Osteoblast (primary cell): ENCODE results near the gene ME3. TPM values are rescaled to one million over a fixed set of nuclear protein-coding genes. Genes with fewer than 3 reads are reported as not detected.

Experiments used
- DNase-seq: peaks from one replicate; pipeline ENCODE4 v3.0.0; 2011; ENCODE audit warnings: low spot score, mixed read lengths; ENCODE audit not compliant: insufficient read length; ENCODE audit errors: missing footprints
- H2AFZ ChIP-seq: 2 replicates; pipeline ENCODE4 v1.6.0; 2011; ENCODE audit warnings: mild to moderate bottlenecking, low read length
- H3K27ac ChIP-seq: 2 replicates; pipeline ENCODE4 v1.5.1; 2011; ENCODE audit warnings: mild to moderate bottlenecking, low read depth, low read length, moderate library complexity
- H3K27me3 ChIP-seq: 2 replicates; pipeline ENCODE4 v1.6.0; 2012; ENCODE audit warnings: mild to moderate bottlenecking, control low read depth, inconsistent platforms, low read length, moderate library complexity; ENCODE audit not compliant: insufficient read depth
- H3K36me3 ChIP-seq: 2 replicates; pipeline ENCODE4 v1.5.1; 2011; ENCODE audit warnings: mild to moderate bottlenecking, low read length, control low read depth, moderate library complexity; ENCODE audit not compliant: insufficient read depth
- H3K4me1 ChIP-seq: 2 replicates; pipeline ENCODE4 v1.5.1; 2011; ENCODE audit warnings: mild to moderate bottlenecking, low read length, control low read depth, moderate library complexity; ENCODE audit not compliant: insufficient read depth
- H3K4me2 ChIP-seq: 2 replicates; pipeline ENCODE4 v1.6.0; 2011; ENCODE audit warnings: mild to moderate bottlenecking, low read length; ENCODE audit not compliant: insufficient read depth
- H3K4me3 ChIP-seq: fragments of 200-600 bp; sonication (generic); 3 replicates; pipeline ENCODE4 v1.5.1; 2012; ENCODE audit warnings: mild to moderate bottlenecking, low read length, inconsistent platforms; ENCODE audit not compliant: insufficient read depth
- H3K79me2 ChIP-seq: 2 replicates; pipeline ENCODE4 v1.6.0; 2012; ENCODE audit warnings: mild to moderate bottlenecking, low read length, control low read depth, inconsistent platforms; ENCODE audit not compliant: insufficient read depth
- H3K9me3 ChIP-seq: 2 replicates; pipeline ENCODE4 v1.5.1; 2011; ENCODE audit warnings: low read depth, low read length, control low read depth
- H4K20me1 ChIP-seq: 2 replicates; pipeline ENCODE4 v1.6.0; 2012; ENCODE audit warnings: mild to moderate bottlenecking, low read length, control low read depth; ENCODE audit not compliant: insufficient read depth
- total RNA-seq: library from RNA; depleted of rRNA; stranded (reverse); fragments of >200 nt; gene quantifications from 2 replicates; pipeline ENCODE4 v1.2.3, GENCODE V29; 2012
- TF ChIP-seq, protein P1 (sequence below): IDR thresholded peaks from 2 replicates; pipeline ENCODE4 v1.5.1; 2011; ENCODE audit warnings: mild to moderate bottlenecking, low read depth, low read length, moderate library complexity; ENCODE audit errors: extremely low read depth

ME3 gene
- 70.9 and 73.4 TPM in 2 replicates for total RNA-seq

GRCh38 chr11:86672007-86672621, at the start of gene ME3:
Gene ME3 (minus strand): TSS chr11:86672616.
- H4K20me1 ChIP-seq: no peaks in the 10 kb centered on the region
- no peaks in the 10 kb centered on the region for H3K36me3 ChIP-seq
- H3K9me3 ChIP-seq: no peaks in the 10 kb centered on the region
- H3K79me2 ChIP-seq: peaks cover 2% of the 10 kb centered on the region
- DNase-seq: peak; percentile 92
- H3K27me3 ChIP-seq: no peaks in the 10 kb centered on the region
- H3K4me1 ChIP-seq: peaks cover 31% of the 10 kb centered on the region
- TF ChIP-seq, protein P1, sequence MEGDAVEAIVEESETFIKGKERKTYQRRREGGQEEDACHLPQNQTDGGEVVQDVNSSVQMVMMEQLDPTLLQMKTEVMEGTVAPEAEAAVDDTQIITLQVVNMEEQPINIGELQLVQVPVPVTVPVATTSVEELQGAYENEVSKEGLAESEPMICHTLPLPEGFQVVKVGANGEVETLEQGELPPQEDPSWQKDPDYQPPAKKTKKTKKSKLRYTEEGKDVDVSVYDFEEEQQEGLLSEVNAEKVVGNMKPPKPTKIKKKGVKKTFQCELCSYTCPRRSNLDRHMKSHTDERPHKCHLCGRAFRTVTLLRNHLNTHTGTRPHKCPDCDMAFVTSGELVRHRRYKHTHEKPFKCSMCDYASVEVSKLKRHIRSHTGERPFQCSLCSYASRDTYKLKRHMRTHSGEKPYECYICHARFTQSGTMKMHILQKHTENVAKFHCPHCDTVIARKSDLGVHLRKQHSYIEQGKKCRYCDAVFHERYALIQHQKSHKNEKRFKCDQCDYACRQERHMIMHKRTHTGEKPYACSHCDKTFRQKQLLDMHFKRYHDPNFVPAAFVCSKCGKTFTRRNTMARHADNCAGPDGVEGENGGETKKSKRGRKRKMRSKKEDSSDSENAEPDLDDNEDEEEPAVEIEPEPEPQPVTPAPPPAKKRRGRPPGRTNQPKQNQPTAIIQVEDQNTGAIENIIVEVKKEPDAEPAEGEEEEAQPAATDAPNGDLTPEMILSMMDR: no peak
- peak within 1 kb of the TSS; percentile 75 for H3K27ac ChIP-seq
- peak within 1 kb of the TSS; percentile 84 for H3K4me3 ChIP-seq
- peak within 1 kb of the TSS; percentile 88 for H3K4me2 ChIP-seq
- H2AFZ ChIP-seq: peak within 1 kb of the TSS; percentile 50

DNA sequence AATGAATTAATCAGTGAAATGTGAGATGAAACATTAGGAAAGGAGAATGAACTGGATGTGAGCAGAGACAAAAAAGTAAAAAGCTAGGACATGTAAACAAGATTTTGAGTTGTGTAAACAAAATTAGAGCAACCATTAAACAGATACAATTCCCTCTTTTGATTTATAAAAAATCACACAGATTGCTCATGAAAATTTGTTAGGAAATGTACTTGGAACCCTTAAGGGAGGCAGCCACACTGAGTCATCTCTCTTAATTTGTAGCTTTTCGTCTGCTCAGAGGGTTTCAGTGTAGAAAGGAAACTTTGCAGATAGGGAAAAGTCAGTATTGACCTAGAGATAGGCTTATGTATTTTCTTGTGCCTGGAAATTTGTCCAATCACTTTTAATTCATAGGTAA, 49.6 kb upstream of the ME3 start:
- Histone ChIP-seq H3K79me2 (no peaks in the 10 kb centered on the region), H3K27me3 (no peaks in the 10 kb centered on the region), H3K27ac (peak overlapping the region; percentile 75), H2AFZ (peak overlapping the region; percentile 5), H3K4me2 (peak overlapping the region; percentile 33), H3K4me1 (peaks cover 40% of the 10 kb centered on the region), H3K4me3 (no peak overlapping the region), H3K36me3 (no peaks in the 10 kb centered on the region), H3K9me3 (no peaks in the 10 kb centered on the region), H4K20me1 (no peaks in the 10 kb centered on the region)
- TF ChIP-seq, protein P1: no peak
- no peak for DNase-seq

DNA sequence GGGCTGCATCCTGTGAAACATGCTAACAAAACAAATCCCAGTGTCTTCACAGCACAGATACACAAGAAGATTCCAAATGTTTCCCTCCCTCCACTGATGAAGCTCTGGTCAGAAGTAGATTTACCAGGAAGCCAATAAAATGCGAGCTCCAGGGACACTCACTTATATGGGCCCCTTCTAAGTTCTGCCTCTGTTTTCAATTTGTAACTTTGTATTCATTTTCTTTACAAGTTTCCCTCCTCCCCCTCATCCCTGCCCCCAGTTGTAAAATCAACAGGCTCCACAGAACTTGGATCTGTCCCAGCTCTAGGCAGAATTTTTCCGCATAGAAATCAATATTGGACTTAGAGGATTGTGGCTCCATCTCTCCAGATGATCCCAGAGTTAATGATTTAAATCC, 48.1 kb upstream of the ME3 start:
- Histone ChIP-seq H3K4me3 (no peak overlapping the region), H3K9me3 (no peaks in the 10 kb centered on the region), H2AFZ (no peak overlapping the region), H3K4me2 (peak overlapping the region; percentile 45), H3K79me2 (no peaks in the 10 kb centered on the region), H4K20me1 (no peaks in the 10 kb centered on the region), H3K4me1 (peaks cover 35% of the 10 kb centered on the region), H3K27ac (peak overlapping the region; percentile 75), H3K36me3 (no peaks in the 10 kb centered on the region), H3K27me3 (no peaks in the 10 kb centered on the region)
- TF ChIP-seq, protein P1: no peak
- DNase-seq: no peak

GRCh38 chr11:86719781-86720463, 47.5 kb upstream of the ME3 start:
- DNase-seq: peak; percentile 81
- H3K79me2 ChIP-seq: no peaks in the 10 kb centered on the region
- peaks cover 35% of the 10 kb centered on the region for H3K4me1 ChIP-seq
- TF ChIP-seq, protein P1: no peak
- peak overlapping the region; percentile 45 for H3K4me2 ChIP-seq
- H3K27me3 ChIP-seq: no peaks in the 10 kb centered on the region
- H3K27ac ChIP-seq: peak overlapping the region; percentile 75
- no peaks in the 10 kb centered on the region for H3K9me3 ChIP-seq
- H3K36me3 ChIP-seq: no peaks in the 10 kb centered on the region
- H2AFZ ChIP-seq: no peak overlapping the region
- H3K4me3 ChIP-seq: no peak overlapping the region
- no peaks in the 10 kb centered on the region for H4K20me1 ChIP-seq
